GM23338 (cell line): Measurements from ENCODE around the gene TBCD. TPM values are rescaled to one million over a fixed set of nuclear protein-coding genes. Genes with fewer than 3 reads are reported as not detected.
A peak's percentile ranks its signal among the peaks of the same experiment; 100 is the strongest.
"Not testable (repeated sequence)": the region's sequence is repeated elsewhere in the genome, so short reads cannot be mapped to it uniquely, and the experiment has no call there.

Experiments used
- ATAC-seq: fragments of 200-7000 bp; cut with Tn5 transposase; 3 replicates; pipeline ENCODE4 v1.9.1; 2020
- DNase-seq: peaks from one replicate; pipeline ENCODE4 v3.0.0-alpha.2; 2015; ENCODE audit warnings: low spot score
- H2AFZ ChIP-seq: fragments of 200-600 bp; sonication (generic); 2 replicates; pipeline ENCODE4 v1.8.0; 2016; ENCODE audit warnings: antibody characterized with exemption, mild to moderate bottlenecking, moderate library complexity
- H3F3A ChIP-seq: fragments of 200-600 bp; sonication (generic); replicated peaks from 2 replicates; pipeline ENCODE4 v1.8.0; 2017; ENCODE audit warnings: antibody characterized with exemption, mixed run types, low read depth
- H3K27ac ChIP-seq: fragments of 200-600 bp; sonication (generic); 2 replicates; pipeline ENCODE4 v1.6.1; 2016; ENCODE audit warnings: low read depth
- H3K27me3 ChIP-seq: fragments of 200-600 bp; sonication (generic); 2 replicates; pipeline ENCODE4 v1.8.0; 2016; ENCODE audit warnings: mild to moderate bottlenecking, mixed run types, moderate library complexity; ENCODE audit not compliant: insufficient read depth
- H3K36me3 ChIP-seq: fragments of 200-600 bp; sonication (generic); 2 replicates; pipeline ENCODE4 v1.8.0; 2016; ENCODE audit warnings: mild to moderate bottlenecking; ENCODE audit not compliant: insufficient read depth
- H3K4me1 ChIP-seq: fragments of 200-600 bp; sonication (generic); 2 replicates; pipeline ENCODE4 v1.8.0; 2016; ENCODE audit warnings: mild to moderate bottlenecking, moderate library complexity; ENCODE audit not compliant: insufficient read depth
- H3K4me2 ChIP-seq: fragments of 200-600 bp; sonication (generic); 2 replicates; pipeline ENCODE4 v1.7.1; 2017; ENCODE audit warnings: mixed run types
- H3K4me3 ChIP-seq: fragments of 200-600 bp; sonication (generic); 2 replicates; pipeline ENCODE4 v1.6.1; 2016; ENCODE audit warnings: mixed run types
- H3K79me2 ChIP-seq: fragments of 200-600 bp; sonication (generic); replicated peaks from 2 replicates; pipeline ENCODE4 v1.8.0; 2017; ENCODE audit warnings: mild to moderate bottlenecking; ENCODE audit not compliant: insufficient read depth
- H3K9me2 ChIP-seq: fragments of 200-600 bp; sonication (generic); 2 replicates; pipeline ENCODE4 v1.8.0; 2017; ENCODE audit not compliant: insufficient read depth
- H4K20me1 ChIP-seq: fragments of 200-600 bp; sonication (generic); replicated peaks from 2 replicates; pipeline ENCODE4 v1.8.0; 2017; ENCODE audit warnings: mild to moderate bottlenecking; ENCODE audit not compliant: insufficient read depth
- H3K27ac Mint-ChIP-seq: 2 replicates; pipeline ENCODE4 v1.8.0; 2020; ENCODE audit warnings: inconsistent platforms, mild to moderate bottlenecking, moderate library complexity, mixed read lengths
- H3K27me3 Mint-ChIP-seq: 3 replicates; pipeline ENCODE4 v1.8.0; 2022; ENCODE audit warnings: low read depth, mild to moderate bottlenecking, moderate library complexity, mixed read lengths, inconsistent platforms; ENCODE audit not compliant: insufficient read depth, poor library complexity
- H3K36me3 Mint-ChIP-seq: 3 replicates; pipeline ENCODE4 v1.8.0; 2021; ENCODE audit warnings: low read depth, mild to moderate bottlenecking, inconsistent platforms, moderate library complexity, mixed read lengths
- H3K4me1 Mint-ChIP-seq: 3 replicates; pipeline ENCODE4 v1.8.0; 2020; ENCODE audit warnings: mild to moderate bottlenecking, inconsistent platforms, mixed read lengths
- H3K4me3 Mint-ChIP-seq: 3 replicates; pipeline ENCODE4 v1.8.0; 2021; ENCODE audit warnings: moderate library complexity, mild to moderate bottlenecking, inconsistent platforms, mixed read lengths
- H3K9me3 Mint-ChIP-seq: 3 replicates; pipeline ENCODE4 v1.8.0; 2020; ENCODE audit warnings: moderate library complexity, mild to moderate bottlenecking, inconsistent platforms, mixed read lengths
- CREB1 ChIP-seq: fragments of 250-450 bp; sonication (Bioruptor Pico); IDR thresholded peaks from 2 replicates; pipeline ENCODE4 v1.5.0; 2020; ENCODE audit warnings: low read depth, mild to moderate bottlenecking, moderate library complexity
- EZH2 ChIP-seq: fragments of 200-600 bp; sonication (generic); IDR thresholded peaks from one replicate; pipeline ENCODE4 v1.8.0; 2017; ENCODE audit warnings: antibody characterized with exemption, mild to moderate bottlenecking, low read depth; ENCODE audit not compliant: unreplicated experiment
- EZH2phosphoT487 ChIP-seq: fragments of 200-600 bp; sonication (generic); IDR thresholded peaks from one replicate; pipeline ENCODE4 v1.8.1; 2018; ENCODE audit warnings: antibody characterized with exemption; ENCODE audit not compliant: unreplicated experiment
- JUNB ChIP-seq: IDR thresholded peaks from one replicate; pipeline ENCODE4 v1.6.1; 2016; ENCODE audit warnings: antibody characterized with exemption; ENCODE audit not compliant: unreplicated experiment
- NANOG ChIP-seq: IDR thresholded peaks from 2 replicates; pipeline ENCODE4 v1.6.1; 2016; ENCODE audit warnings: antibody characterized with exemption, borderline replicate concordance
- POLR2AphosphoS5 ChIP-seq: IDR thresholded peaks from 2 replicates; pipeline ENCODE4 v1.6.1; 2016; ENCODE audit warnings: antibody characterized with exemption, low read depth
- STAT1 ChIP-seq: IDR thresholded peaks from one replicate; pipeline ENCODE4 v1.6.1; 2016; ENCODE audit warnings: antibody characterized with exemption; ENCODE audit not compliant: unreplicated experiment
- ZNF114 ChIP-seq: fragments of 250-450 bp; sonication (Bioruptor Pico); IDR thresholded peaks from 2 replicates; pipeline ENCODE4 v1.5.0; 2020; ENCODE audit warnings: mild to moderate bottlenecking, moderate library complexity
- ZNF331 ChIP-seq: fragments of 250-450 bp; sonication (Bioruptor Pico); IDR thresholded peaks from 2 replicates; pipeline ENCODE4 v1.5.0; 2020; ENCODE audit warnings: low read depth, mild to moderate bottlenecking, moderate library complexity
- polyA plus RNA-seq: library from polyadenylated mRNA; unstranded; fragments of >200 nt; fragmentation: Nextera tagmentation; extraction: Ambion mirVana; gene quantifications from 2 replicates; pipeline ENCODE4 v1.2.1, GENCODE V29; 2016
- total RNA-seq: library from RNA; depleted of rRNA; stranded (reverse); fragments of >200 nt; shearing (Covaris generic); gene quantifications from 2 replicates; pipeline ENCODE4 v1.2.3, GENCODE V29; 2014
- TF ChIP-seq, protein P1 (sequence below), 2 experiments: fragments of 200-600 bp in 1 of 2; sonication (generic) in 1 of 2; conservative IDR thresholded peaks; 2 replicates each; pipeline versions ENCODE4 v1.5.1 to v1.6.1; 2016 to 2017; ENCODE audit warnings: antibody characterized with exemption in 2 of 2, low read depth in 2 of 2, mild to moderate bottlenecking in 2 of 2, moderate library complexity in 1 of 2
- TF ChIP-seq, protein P2 (sequence below): IDR thresholded peaks from one replicate; pipeline ENCODE4 v1.6.1; 2018; ENCODE audit warnings: antibody characterized with exemption; ENCODE audit not compliant: unreplicated experiment
- TF ChIP-seq, protein P3 (sequence below): IDR thresholded peaks from 2 replicates; pipeline ENCODE4 v1.6.1; 2016; ENCODE audit warnings: antibody characterized with exemption

TBCD gene
- total and polyA plus RNA-seq, 2 experiments from 2014 or later, result 75.0 to 116 TPM

GRCh38 chr17:82963104-82963950, 211.5 kb downstream of the TBCD start:
- H3K4me1 ChIP-seq, result peaks cover 8% of the 10 kb centered on the region; the same call in 1 of the 2 replicates
- H3K9me3 Mint-ChIP-seq, result peaks cover 17% of the 10 kb centered on the region
- peak overlapping the region; percentile 48 for H3K4me3 ChIP-seq
- H3F3A ChIP-seq, result no peaks in the 10 kb centered on the region
- no peak for TF ChIP-seq ZNF331
- TF ChIP-seq, protein P1, sequence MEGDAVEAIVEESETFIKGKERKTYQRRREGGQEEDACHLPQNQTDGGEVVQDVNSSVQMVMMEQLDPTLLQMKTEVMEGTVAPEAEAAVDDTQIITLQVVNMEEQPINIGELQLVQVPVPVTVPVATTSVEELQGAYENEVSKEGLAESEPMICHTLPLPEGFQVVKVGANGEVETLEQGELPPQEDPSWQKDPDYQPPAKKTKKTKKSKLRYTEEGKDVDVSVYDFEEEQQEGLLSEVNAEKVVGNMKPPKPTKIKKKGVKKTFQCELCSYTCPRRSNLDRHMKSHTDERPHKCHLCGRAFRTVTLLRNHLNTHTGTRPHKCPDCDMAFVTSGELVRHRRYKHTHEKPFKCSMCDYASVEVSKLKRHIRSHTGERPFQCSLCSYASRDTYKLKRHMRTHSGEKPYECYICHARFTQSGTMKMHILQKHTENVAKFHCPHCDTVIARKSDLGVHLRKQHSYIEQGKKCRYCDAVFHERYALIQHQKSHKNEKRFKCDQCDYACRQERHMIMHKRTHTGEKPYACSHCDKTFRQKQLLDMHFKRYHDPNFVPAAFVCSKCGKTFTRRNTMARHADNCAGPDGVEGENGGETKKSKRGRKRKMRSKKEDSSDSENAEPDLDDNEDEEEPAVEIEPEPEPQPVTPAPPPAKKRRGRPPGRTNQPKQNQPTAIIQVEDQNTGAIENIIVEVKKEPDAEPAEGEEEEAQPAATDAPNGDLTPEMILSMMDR (conservative IDR thresholded peaks at IDR 0.05; ENCODE audit: low read depth in 2 of 2), result peak; percentile 60 to 78
- no peaks in the 10 kb centered on the region for H4K20me1 ChIP-seq
- H3K36me3 Mint-ChIP-seq, result peaks cover 26% of the 10 kb centered on the region
- H3K27ac ChIP-seq, result no peak overlapping the region
- no peaks in the 10 kb centered on the region for H3K79me2 ChIP-seq
- no peaks in the 10 kb centered on the region for H3K36me3 ChIP-seq
- no peaks in the 10 kb centered on the region for H3K27me3 ChIP-seq
- H3K27ac Mint-ChIP-seq, result peak overlapping the region; percentile 78
- peak overlapping the region; percentile 69 for H3K4me2 ChIP-seq
- H3K4me1 Mint-ChIP-seq, result peaks cover 5% of the 10 kb centered on the region; the same call in 2 of the 3 replicates
- peak overlapping the region; percentile 92; the same call in 1 of the 2 replicates for H2AFZ ChIP-seq
- no peaks in the 10 kb centered on the region for H3K9me2 ChIP-seq
- H3K27me3 Mint-ChIP-seq, result peaks cover 12% of the 10 kb centered on the region
- ATAC-seq, result peak; percentile 96
- peak overlapping the region; percentile 56; the same call in 2 of the 3 replicates for H3K4me3 Mint-ChIP-seq
- DNase-seq, result peak; percentile 95

- peaks cover 17% of the 10 kb centered on the region for H3K36me3 Mint-ChIP-seq
- H3K4me1 ChIP-seq, H3K36me3 ChIP-seq, H3K9me3 Mint-ChIP-seq, H3K27ac ChIP-seq, H3F3A ChIP-seq, H3K27ac Mint-ChIP-seq, H3K79me2 ChIP-seq, H3K4me1 Mint-ChIP-seq, H2AFZ ChIP-seq, H3K9me2 ChIP-seq, H3K4me3 Mint-ChIP-seq, H4K20me1 ChIP-seq, DNase-seq, ATAC-seq, H3K4me2 ChIP-seq, H3K4me3 ChIP-seq, H3K27me3 ChIP-seq: not testable (repeated sequence)
- H3K27me3 Mint-ChIP-seq, result peaks cover 12% of the 10 kb centered on the region
Observed at GRCh38 chr17:82964451-82964850, 212.6 kb downstream of the TBCD start.

DNA sequence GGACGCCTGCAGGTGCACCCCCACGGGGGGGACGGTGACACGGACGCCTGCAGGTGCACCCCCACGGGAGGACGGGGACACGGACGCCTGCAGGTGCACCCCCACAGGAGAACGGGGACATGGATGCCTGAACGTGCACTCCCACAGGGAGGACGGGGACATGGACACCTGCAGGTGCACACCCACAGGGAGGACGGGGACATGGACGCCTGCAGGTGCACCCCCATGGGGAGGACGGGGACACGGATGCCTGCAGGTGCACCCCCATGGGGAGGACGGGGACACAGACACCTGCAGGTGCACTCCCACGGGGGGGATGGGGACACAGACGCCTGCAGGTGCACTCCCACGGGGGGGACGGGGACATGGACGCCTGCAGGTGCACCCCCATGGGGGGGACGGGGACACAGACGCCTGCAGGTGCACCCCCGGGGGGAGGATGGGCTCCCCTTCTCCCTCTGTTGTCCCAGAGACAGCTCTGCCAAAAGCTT, 213.0 kb downstream of the TBCD start:
- Histone ChIP-seq H2AFZ (no peak overlapping the region), H3K79me2 (no peaks in the 10 kb centered on the region), H3K36me3 (no peaks in the 10 kb centered on the region), H3K9me2 (no peaks in the 10 kb centered on the region), H3K4me3 (no peak overlapping the region), H3K4me1 (peaks cover 8% of the 10 kb centered on the region; the same call in 1 of the 2 replicates), H4K20me1 (no peaks in the 10 kb centered on the region), H3F3A (no peaks in the 10 kb centered on the region), H3K27ac (no peak overlapping the region), H3K27me3 (no peaks in the 10 kb centered on the region), H3K4me2 (no peak overlapping the region)
- Mint-ChIP-seq H3K27me3 (peaks cover 13% of the 10 kb centered on the region), H3K4me3 (no peak overlapping the region), H3K27ac (no peak overlapping the region), H3K4me1 (peaks cover 5% of the 10 kb centered on the region; the same call in 2 of the 3 replicates), H3K36me3 (peaks cover 12% of the 10 kb centered on the region), H3K9me3 (peaks cover 5% of the 10 kb centered on the region)
- DNase-seq (no peak), ATAC-seq (no peak)
- no peak for TF ChIP-seq EZH2
- TF ChIP-seq ZNF114 (CRISPR knock-in tag), result no peak
- no peak for TF ChIP-seq JUNB
- TF ChIP-seq CREB1 (CRISPR knock-in tag), result no peak
- TF ChIP-seq NANOG, result no peak
- TF ChIP-seq EZH2phosphoT487, result no peak
- TF ChIP-seq POLR2AphosphoS5, result no peak
- TF ChIP-seq, protein P2, sequence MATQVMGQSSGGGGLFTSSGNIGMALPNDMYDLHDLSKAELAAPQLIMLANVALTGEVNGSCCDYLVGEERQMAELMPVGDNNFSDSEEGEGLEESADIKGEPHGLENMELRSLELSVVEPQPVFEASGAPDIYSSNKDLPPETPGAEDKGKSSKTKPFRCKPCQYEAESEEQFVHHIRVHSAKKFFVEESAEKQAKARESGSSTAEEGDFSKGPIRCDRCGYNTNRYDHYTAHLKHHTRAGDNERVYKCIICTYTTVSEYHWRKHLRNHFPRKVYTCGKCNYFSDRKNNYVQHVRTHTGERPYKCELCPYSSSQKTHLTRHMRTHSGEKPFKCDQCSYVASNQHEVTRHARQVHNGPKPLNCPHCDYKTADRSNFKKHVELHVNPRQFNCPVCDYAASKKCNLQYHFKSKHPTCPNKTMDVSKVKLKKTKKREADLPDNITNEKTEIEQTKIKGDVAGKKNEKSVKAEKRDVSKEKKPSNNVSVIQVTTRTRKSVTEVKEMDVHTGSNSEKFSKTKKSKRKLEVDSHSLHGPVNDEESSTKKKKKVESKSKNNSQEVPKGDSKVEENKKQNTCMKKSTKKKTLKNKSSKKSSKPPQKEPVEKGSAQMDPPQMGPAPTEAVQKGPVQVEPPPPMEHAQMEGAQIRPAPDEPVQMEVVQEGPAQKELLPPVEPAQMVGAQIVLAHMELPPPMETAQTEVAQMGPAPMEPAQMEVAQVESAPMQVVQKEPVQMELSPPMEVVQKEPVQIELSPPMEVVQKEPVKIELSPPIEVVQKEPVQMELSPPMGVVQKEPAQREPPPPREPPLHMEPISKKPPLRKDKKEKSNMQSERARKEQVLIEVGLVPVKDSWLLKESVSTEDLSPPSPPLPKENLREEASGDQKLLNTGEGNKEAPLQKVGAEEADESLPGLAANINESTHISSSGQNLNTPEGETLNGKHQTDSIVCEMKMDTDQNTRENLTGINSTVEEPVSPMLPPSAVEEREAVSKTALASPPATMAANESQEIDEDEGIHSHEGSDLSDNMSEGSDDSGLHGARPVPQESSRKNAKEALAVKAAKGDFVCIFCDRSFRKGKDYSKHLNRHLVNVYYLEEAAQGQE, result no peak
- TF ChIP-seq, protein P3, sequence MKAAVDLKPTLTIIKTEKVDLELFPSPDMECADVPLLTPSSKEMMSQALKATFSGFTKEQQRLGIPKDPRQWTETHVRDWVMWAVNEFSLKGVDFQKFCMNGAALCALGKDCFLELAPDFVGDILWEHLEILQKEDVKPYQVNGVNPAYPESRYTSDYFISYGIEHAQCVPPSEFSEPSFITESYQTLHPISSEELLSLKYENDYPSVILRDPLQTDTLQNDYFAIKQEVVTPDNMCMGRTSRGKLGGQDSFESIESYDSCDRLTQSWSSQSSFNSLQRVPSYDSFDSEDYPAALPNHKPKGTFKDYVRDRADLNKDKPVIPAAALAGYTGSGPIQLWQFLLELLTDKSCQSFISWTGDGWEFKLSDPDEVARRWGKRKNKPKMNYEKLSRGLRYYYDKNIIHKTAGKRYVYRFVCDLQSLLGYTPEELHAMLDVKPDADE, result no peak
- no peak for TF ChIP-seq STAT1
